LoVo (cell line): ENCODE measurements around the gene SH3PXD2A.

Experiments used
- DNase-seq: peaks from one replicate; pipeline ENCODE4 v3.0.0-alpha.2; 2016; ENCODE audit warnings: low spot score

Gene SH3PXD2A

GRCh38 chr10:103874730-103875129 lies 19.4 kb upstream of the SH3PXD2A start:
- no peak for DNase-seq

- peak; percentile 41 for DNase-seq
Measured at GRCh38 chr10:103872137-103872931, 17.0 kb upstream of the SH3PXD2A start.

- DNase-seq, result no peak
Measured at GRCh38 chr10:103871006-103871405, 15.6 kb upstream of the SH3PXD2A start.

- no peak for DNase-seq
Measured at GRCh38 chr10:103870516-103870915, 15.1 kb upstream of the SH3PXD2A start.

- DNase-seq, result no peak
Measured at GRCh38 chr10:103869336-103869735, 14.0 kb upstream of the SH3PXD2A start.

GRCh38 chr10:103868200-103868599 lies 12.8 kb upstream of the SH3PXD2A start:
- no peak for DNase-seq

GRCh38 chr10:103861505-103861904 lies 6.1 kb upstream of the SH3PXD2A start:
- DNase-seq, result no peak

- DNase-seq, result peak; percentile 49
Measured at GRCh38 chr10:103859161-103860086, 4.0 kb upstream of the SH3PXD2A start.

GRCh38 chr10:103858360-103858759 lies 3.0 kb upstream of the SH3PXD2A start:
- no peak for DNase-seq

GRCh38 chr10:103856797-103857170 lies 1.4 kb upstream of the SH3PXD2A start:
- DNase-seq, result no peak

GRCh38 chr10:103855852-103856796 lies 748 bp upstream of the SH3PXD2A start:
- no peak for DNase-seq

GRCh38 chr10:103854686-103855391 lies 537 bp downstream of the SH3PXD2A start:
- peak; percentile 14 for DNase-seq

GRCh38 chr10:103854265-103854685 lies 1.1 kb downstream of the SH3PXD2A start:
- DNase-seq, result no peak

GRCh38 chr10:103853428-103854264 lies 1.7 kb downstream of the SH3PXD2A start:
- no peak for DNase-seq

- no peak for DNase-seq
Measured at GRCh38 chr10:103852856-103853255, 2.5 kb downstream of the SH3PXD2A start.

- DNase-seq, result no peak
Measured at GRCh38 chr10:103852189-103852711, 3.1 kb downstream of the SH3PXD2A start.

GRCh38 chr10:103851261-103851660 lies 4.1 kb downstream of the SH3PXD2A start:
- no peak for DNase-seq

GRCh38 chr10:103850572-103850895 lies 4.8 kb downstream of the SH3PXD2A start:
- no peak for DNase-seq

GRCh38 chr10:103849880-103850571 lies 5.3 kb downstream of the SH3PXD2A start:
- no peak for DNase-seq
